Neural cell (in vitro differentiated cells): ENCODE data around the gene TWNK. TPM values are rescaled to one million over a fixed set of nuclear protein-coding genes. Genes with fewer than 3 reads are reported as not detected.

ENCODE experiments used
- polyA plus RNA-seq: library from polyadenylated mRNA; depleted of rRNA; stranded (reverse); fragments of >200 nt; gene quantifications from 2 replicates; pipeline ENCODE4 v1.2.3, GENCODE V29; 2014
- small RNA-seq, 3 experiments: library from RNA; depleted of rRNA; stranded (forward); fragments of <200 nt; gene quantifications; one replicate each; pipeline ENCODE3, GENCODE V24; 2012

The TWNK gene
- polyA plus RNA-seq, 1 donor from 2014 or later, result 4.8 TPM

Small RNA genes lying within 50 kb of the gene (small RNA-seq; reads per million reads assigned to genes)
- gene MIR608, result 0 reads per million in 3 experiments

Other genes starting within 250 kb of the TWNK start
- not detected in 2 replicates for gene PAX2, start 242.0 kb upstream of the TWNK start, polyA plus RNA-seq
- 40.4 and 43.0 TPM in 2 replicates for gene SLF2, start 74.6 kb upstream of the TWNK start, polyA plus RNA-seq
- gene SEMA4G, start 18.0 kb upstream of the TWNK start, polyA plus RNA-seq, result 1.7 TPM in 2 replicates
- gene MRPL43, start within 50 bp of the TWNK start, polyA plus RNA-seq, result 121 and 122 TPM in 2 replicates
- 40.1 and 58.4 TPM in 2 replicates for gene LZTS2, start 12.3 kb downstream of the TWNK start, polyA plus RNA-seq
- 1.5 and 2.6 TPM in 2 replicates for gene PDZD7, start 43.6 kb downstream of the TWNK start, polyA plus RNA-seq
- gene SFXN3, start 43.7 kb downstream of the TWNK start, polyA plus RNA-seq, result 52.1 and 56.5 TPM in 2 replicates
- gene KAZALD1, start 74.4 kb downstream of the TWNK start, polyA plus RNA-seq, result 1.2 and 1.6 TPM in 2 replicates
- not detected in 2 replicates for gene TLX1, start 143.8 kb downstream of the TWNK start, polyA plus RNA-seq
- gene LBX1, start 241.9 kb downstream of the TWNK start, polyA plus RNA-seq, result 0.08 TPM in 1 of 2 replicates, not detected in the other